HG03280 (cell line): ENCODE data around the gene RASD1.

ENCODE experiments used
- ATAC-seq: cut with Tn5 transposase; IDR thresholded peaks from one replicate; pipeline ENCODE4 v1.9.1; 2021; ENCODE audit warnings: mild to moderate bottlenecking, moderate library complexity; ENCODE audit not compliant: unreplicated experiment

RASD1 gene

GRCh38 chr17:17527956-17528500, 31.8 kb upstream of the RASD1 start:
- ATAC-seq, result no peak

GRCh38 chr17:17527534-17527933, 31.3 kb upstream of the RASD1 start:
- no peak for ATAC-seq

GRCh38 chr17:17526369-17526768, 30.2 kb upstream of the RASD1 start:
- ATAC-seq, result no peak

GRCh38 chr17:17525956-17526355, 29.8 kb upstream of the RASD1 start:
- ATAC-seq, result no peak

GRCh38 chr17:17525311-17525710, 29.1 kb upstream of the RASD1 start:
- ATAC-seq, result no peak

- ATAC-seq, result no peak
Measured at GRCh38 chr17:17523731-17524490, 27.7 kb upstream of the RASD1 start.

GRCh38 chr17:17523001-17523730, 27.0 kb upstream of the RASD1 start:
- no peak for ATAC-seq

- ATAC-seq, result no peak
Measured at GRCh38 chr17:17520599-17521232, 24.5 kb upstream of the RASD1 start.

GRCh38 chr17:17519886-17520285, 23.7 kb upstream of the RASD1 start:
- no peak for ATAC-seq

GRCh38 chr17:17518951-17519350, 22.8 kb upstream of the RASD1 start:
- no peak for ATAC-seq

- no peak for ATAC-seq
Measured at GRCh38 chr17:17518014-17518413, 21.8 kb upstream of the RASD1 start.

- no peak for ATAC-seq
Measured at GRCh38 chr17:17516941-17517720, 20.9 kb upstream of the RASD1 start.

GRCh38 chr17:17515934-17516930, 20.0 kb upstream of the RASD1 start:
- ATAC-seq, result no peak

- no peak for ATAC-seq
Measured at GRCh38 chr17:17514993-17515933, 19.1 kb upstream of the RASD1 start.

- ATAC-seq, result no peak
Measured at GRCh38 chr17:17514361-17514992, 18.3 kb upstream of the RASD1 start.

- no peak for ATAC-seq
Measured at GRCh38 chr17:17513626-17514025, 17.4 kb upstream of the RASD1 start.

- ATAC-seq, result no peak
Measured at GRCh38 chr17:17512866-17513265, 16.7 kb upstream of the RASD1 start.
